ENCODE measurements around the gene LRRC32. TPM values are rescaled to one million over a fixed set of nuclear protein-coding genes. Genes with fewer than 3 reads are reported as not detected.

The LRRC32 gene
- total and polyA plus RNA-seq, 9 of the 15 experiments (the other 6 are each of a cell fraction or from before 2014, with no cell fraction given) = 0.10 to 0.50 (median 0.19) TPM; not detected in 5

DNA sequence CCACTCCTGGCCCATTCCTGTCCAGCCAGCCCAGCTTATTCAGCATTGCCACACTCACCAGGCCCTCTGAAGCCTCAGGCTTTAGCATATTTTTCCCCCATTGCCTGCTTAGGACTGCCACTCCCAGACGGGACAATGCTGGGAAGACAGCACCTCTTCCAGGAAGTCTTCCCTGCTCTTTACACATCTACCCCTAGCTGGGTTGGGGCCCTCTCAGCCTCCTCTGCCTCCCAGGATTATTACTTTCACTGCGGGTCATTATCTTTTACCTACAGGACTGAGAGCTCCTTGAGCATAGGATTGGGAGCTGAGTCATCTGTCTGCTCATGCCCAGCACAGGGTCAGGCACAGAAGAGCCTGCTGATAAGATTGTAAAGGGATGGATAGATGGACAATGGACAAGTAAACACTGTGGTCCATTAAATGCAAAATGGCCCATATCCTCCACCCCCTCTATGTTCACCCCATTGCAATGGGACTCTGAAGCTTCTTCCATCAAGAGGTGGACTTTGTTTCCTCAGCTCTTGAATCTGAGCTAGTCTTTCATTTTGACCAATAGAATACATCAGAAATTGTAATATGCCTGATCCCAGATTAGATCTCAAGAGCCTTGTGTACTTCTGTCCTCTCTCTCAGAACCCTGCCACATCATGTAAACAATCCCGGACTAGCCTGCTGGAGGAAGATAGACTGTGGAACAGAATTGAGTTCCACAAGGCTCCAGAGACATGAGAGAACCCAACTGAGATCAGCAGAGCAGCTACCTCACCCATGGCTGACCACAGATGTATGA is 32.0 kb upstream of the LRRC32 start (continued):
- TF ChIP-seq ZBTB7A (IDR thresholded peaks at IDR 0.05; ENCODE audit: borderline replicate concordance, control insufficient read depth, low read depth, low read length) = no peak
- TF ChIP-seq HLTF (IDR thresholded peaks at IDR 0.05) = no peak
- TF ChIP-seq PURB (CRISPR knock-in tag; IDR thresholded peaks at IDR 0.05; ENCODE audit: low read depth) = no peak
- no peak for TF ChIP-seq KDM5B (IDR thresholded peaks at IDR 0.05; ENCODE audit: insufficient replicate concordance, low read depth, low read length)
- TF ChIP-seq SIN3A (IDR thresholded peaks at IDR 0.05; ENCODE audit: borderline replicate concordance in 2 of 2, control insufficient read depth in 1 of 2, low read depth in 2 of 2, low read length in 2 of 2) = no peak
- peak; percentile 95 for TF ChIP-seq TEAD4 (IDR thresholded peaks at IDR 0.05; ENCODE audit: low read length)
- no peak for TF ChIP-seq TEAD4 (CRISPR knock-in tag; IDR thresholded peaks at IDR 0.05; ENCODE audit: borderline replicate concordance)
- peak; percentile 55; the same call in 1 of the 2 replicates for TF ChIP-seq CREM (IDR thresholded peaks at IDR 0.05; ENCODE audit: low read depth)
- no peak for TF ChIP-seq ETS2 (tag; IDR thresholded peaks at IDR 0.05; ENCODE audit: borderline replicate concordance, poor library complexity, severe bottlenecking)
- no peak for TF ChIP-seq YBX1 (IDR thresholded peaks at IDR 0.05)
- TF ChIP-seq STAG1 (CRISPR knock-in tag; IDR thresholded peaks at IDR 0.05; ENCODE audit: borderline replicate concordance) = no peak
- peak; percentile 65; the same call in 1 of the 2 replicates for TF ChIP-seq MBD2 (IDR thresholded peaks at IDR 0.05; ENCODE audit: borderline replicate concordance, low read depth)
- no peak for TF ChIP-seq RB1 (IDR thresholded peaks at IDR 0.05; ENCODE audit: low read depth)
- no peak for TF ChIP-seq ZNF780A (CRISPR knock-in tag; IDR thresholded peaks at IDR 0.05)
- 0 out of 2 replicates have a peak, but pooled peaks have one; percentile 26 for TF ChIP-seq ZBTB17 (CRISPR knock-in tag; IDR thresholded peaks at IDR 0.05)
- TF ChIP-seq, protein P1, sequence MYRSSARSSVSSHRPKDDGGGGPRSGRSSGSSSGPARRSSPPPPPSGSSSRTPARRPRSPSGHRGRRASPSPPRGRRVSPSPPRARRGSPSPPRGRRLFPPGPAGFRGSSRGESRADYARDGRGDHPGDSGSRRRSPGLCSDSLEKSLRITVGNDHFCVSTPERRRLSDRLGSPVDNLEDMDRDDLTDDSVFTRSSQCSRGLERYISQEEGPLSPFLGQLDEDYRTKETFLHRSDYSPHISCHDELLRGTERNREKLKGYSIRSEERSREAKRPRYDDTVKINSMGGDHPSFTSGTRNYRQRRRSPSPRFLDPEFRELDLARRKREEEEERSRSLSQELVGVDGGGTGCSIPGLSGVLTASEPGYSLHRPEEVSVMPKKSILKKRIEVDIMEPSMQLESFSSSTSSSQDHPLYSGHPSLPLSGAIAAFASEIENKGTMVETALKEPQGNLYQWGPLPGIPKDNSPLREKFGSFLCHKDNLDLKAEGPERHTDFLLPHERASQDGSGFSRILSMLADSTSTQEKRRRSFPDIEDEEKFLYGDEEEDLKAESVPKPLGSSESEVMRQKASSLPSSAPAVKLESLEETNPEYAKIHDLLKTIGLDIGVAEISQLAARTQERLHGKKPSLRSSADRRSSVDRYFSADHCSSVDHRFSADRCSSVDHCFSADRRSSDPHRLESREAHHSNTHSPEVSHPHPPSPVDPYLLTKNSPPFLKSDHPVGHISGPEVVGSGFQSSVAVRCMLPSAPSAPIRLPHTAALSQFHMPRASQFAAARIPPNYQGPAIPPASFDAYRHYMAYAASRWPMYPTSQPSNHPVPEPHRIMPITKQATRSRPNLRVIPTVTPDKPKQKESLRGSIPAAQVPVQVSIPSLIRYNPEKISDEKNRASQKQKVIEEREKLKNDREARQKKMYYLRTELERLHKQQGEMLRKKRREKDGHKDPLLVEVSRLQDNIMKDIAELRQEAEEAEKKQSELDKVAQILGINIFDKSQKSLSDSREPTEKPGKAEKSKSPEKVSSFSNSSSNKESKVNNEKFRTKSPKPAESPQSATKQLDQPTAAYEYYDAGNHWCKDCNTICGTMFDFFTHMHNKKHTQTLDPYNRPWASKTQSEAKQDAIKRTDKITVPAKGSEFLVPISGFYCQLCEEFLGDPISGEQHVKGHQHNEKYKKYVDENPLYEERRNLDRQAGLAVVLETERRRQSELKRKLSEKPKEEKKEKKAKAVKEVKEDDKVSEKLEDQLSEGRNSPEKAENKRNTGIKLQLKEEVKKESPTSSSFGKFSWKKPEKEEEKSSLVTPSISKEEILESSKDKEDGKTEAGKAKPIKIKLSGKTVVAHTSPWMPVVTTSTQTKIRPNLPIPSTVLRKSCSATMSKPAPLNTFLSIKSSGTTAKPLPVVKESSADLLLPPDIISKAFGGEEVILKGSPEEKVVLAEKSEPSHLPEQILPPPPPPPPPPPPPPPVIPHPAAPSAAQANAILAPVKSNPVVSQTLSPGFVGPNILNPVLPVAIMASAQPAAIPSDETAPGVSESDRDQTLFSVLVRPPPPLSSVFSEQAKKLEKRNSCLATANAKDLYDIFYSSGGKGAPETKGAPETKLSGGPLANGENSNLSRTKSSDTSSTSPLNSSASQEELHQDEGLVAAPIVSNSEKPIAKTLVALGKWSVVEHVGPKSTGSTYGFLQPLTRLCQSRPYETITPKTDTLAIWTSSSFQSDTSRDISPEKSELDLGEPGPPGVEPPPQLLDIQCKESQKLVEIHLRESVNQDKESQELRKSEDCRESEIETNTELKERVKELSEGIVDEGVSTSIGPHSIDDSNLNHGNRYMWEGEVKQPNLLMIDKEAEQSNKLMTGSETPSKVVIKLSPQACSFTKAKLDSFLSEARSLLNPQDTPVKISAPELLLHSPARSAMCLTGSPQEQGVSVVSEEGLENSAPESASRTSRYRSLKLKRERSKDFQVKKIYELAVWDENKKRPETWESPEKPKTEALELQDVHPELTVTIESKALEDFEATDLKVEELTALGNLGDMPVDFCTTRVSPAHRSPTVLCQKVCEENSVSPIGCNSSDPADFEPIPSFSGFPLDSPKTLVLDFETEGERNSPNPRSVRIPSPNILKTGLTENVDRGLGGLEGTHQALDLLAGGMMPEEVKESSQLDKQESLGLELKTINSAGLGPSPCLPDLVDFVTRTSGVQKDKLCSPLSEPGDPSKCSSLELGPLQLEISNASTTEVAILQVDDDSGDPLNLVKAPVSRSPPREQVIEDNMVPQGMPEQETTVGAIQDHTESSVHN (IDR thresholded peaks at IDR 0.05; ENCODE audit: borderline replicate concordance in 1 of 2, low read depth in 1 of 2) = 0 out of 4 replicates have a peak, but pooled peaks of 1 of the 2 experiments have one; percentile 33
- TF ChIP-seq CBX2 (IDR thresholded peaks at IDR 0.05; ENCODE audit: insufficient read depth, low read length, poor library complexity, severe bottlenecking) = no peak
- peak; percentile 91 for TF ChIP-seq POLR2AphosphoS5 (IDR thresholded peaks at IDR 0.05; ENCODE audit: control insufficient read depth, insufficient read depth, low read depth, low read length)
- no peak for TF ChIP-seq HDGF (IDR thresholded peaks at IDR 0.05)
- TF ChIP-seq MCM2 (IDR thresholded peaks at IDR 0.05; ENCODE audit: low read depth) = no peak
